ENCODE data around the gene GPRC5C. TPM values are rescaled to one million over a fixed set of nuclear protein-coding genes. Genes with fewer than 3 reads are reported as not detected.

Gene GPRC5C
- total RNA-seq, 4 donors from 2014 or later, result 41.6 to 96.4 (median 55.1) TPM

- no peaks in the 10 kb centered on the region for H3K27me3 ChIP-seq
- no peak overlapping the region for H3K4me3 ChIP-seq
- no peak for DNase-seq (ENCODE audit: low spot score in 2 of 2)
- no peaks in the 10 kb centered on the region for H3K36me3 ChIP-seq
- no peaks in the 10 kb centered on the region for H3K4me1 ChIP-seq
- no peaks in the 10 kb centered on the region for H3K9me3 ChIP-seq
- TF ChIP-seq POLR2A (IDR thresholded peaks at IDR 0.05), result no peak
- no peak overlapping the region for H3K27ac ChIP-seq
- WGBS, 2 donors, result 70 to 75% methylated on average over 7 of the region's 7 CpGs
Observed at GRCh38 chr17:74413491-74413890, 18.4 kb upstream of the GPRC5C start.

DNA sequence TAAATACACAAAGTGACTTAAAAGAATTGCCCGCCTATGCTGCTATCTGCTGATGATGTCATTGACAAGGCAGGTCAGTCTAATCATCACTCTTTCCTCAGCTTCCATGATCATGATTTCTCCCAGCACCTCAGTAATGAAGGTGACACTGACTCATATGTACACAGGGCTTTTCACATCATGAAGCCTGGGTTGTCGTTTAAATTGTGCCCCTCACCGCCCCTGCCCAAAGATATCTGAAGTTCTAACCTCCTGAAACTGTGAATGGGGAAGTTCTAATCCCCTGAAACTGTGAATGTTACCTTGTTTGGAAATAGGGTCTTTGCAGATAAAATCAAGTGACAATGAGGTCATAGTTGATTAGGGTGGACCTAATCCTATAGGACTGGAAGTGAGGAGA, 17.4 kb upstream of the GPRC5C start:
- Histone ChIP-seq H3K27ac (no peak overlapping the region), H3K4me3 (no peak overlapping the region), H3K9me3 (no peaks in the 10 kb centered on the region), H3K27me3 (no peaks in the 10 kb centered on the region), H3K4me1 (no peaks in the 10 kb centered on the region), H3K36me3 (no peaks in the 10 kb centered on the region)
- TF ChIP-seq POLR2A (IDR thresholded peaks at IDR 0.05), result no peak
- TF ChIP-seq EP300 (IDR thresholded peaks at IDR 0.05), result no peak
- TF ChIP-seq, protein P1, sequence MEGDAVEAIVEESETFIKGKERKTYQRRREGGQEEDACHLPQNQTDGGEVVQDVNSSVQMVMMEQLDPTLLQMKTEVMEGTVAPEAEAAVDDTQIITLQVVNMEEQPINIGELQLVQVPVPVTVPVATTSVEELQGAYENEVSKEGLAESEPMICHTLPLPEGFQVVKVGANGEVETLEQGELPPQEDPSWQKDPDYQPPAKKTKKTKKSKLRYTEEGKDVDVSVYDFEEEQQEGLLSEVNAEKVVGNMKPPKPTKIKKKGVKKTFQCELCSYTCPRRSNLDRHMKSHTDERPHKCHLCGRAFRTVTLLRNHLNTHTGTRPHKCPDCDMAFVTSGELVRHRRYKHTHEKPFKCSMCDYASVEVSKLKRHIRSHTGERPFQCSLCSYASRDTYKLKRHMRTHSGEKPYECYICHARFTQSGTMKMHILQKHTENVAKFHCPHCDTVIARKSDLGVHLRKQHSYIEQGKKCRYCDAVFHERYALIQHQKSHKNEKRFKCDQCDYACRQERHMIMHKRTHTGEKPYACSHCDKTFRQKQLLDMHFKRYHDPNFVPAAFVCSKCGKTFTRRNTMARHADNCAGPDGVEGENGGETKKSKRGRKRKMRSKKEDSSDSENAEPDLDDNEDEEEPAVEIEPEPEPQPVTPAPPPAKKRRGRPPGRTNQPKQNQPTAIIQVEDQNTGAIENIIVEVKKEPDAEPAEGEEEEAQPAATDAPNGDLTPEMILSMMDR (IDR thresholded peaks at IDR 0.05), result no peak
- DNase-seq (ENCODE audit: low spot score in 2 of 2), result no peak
- 93 to 94% methylated on average over 3 of the region's 3 CpGs for WGBS, 2 donors

DNA sequence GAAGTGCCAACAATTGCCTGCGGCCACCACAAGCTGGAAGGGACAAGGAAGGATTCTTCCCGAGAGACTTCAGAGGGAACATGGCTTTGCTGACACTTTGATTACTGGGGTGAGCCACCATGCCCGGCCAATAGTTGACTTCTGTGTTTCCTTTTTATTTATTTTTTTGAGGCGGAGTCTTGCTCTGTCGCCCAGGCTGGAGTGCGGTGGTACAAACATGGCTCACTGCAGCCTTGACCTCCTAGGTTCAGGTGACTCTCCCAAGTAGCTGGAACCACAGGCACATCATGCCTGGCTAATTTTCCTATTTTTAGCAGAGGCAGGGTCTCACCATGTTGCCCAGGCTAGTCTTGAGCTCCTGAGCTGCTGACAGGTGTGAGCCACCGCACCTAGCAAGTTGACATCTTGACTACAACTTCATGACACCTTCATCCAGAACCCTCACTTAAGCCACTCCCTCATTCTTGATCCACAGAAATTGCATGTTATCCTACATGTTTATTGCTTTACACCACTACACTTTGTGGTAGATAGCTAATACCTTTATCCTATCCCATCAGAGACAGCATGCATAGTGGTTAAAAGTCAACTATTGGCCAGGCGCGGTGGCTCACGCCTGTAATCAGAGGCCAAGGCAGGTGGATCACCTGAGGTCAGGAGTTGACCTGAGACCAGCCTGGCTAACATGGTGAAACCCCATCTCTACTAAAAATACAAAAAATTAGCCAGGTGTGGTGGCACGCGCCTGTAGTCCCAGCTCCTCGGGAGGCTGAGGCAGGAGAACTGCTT, 16.1 kb upstream of the GPRC5C start:
- 90% methylated on average over 13 of the region's 13 CpGs for WGBS, 2 donors
- H3K4me1 ChIP-seq, result no peaks in the 10 kb centered on the region
- no peaks in the 10 kb centered on the region for H3K36me3 ChIP-seq
- TF ChIP-seq EP300 (IDR thresholded peaks at IDR 0.05), result no peak
- TF ChIP-seq, protein P1 (IDR thresholded peaks at IDR 0.05), result no peak
- no peak for TF ChIP-seq POLR2A (IDR thresholded peaks at IDR 0.05)
- H3K27me3 ChIP-seq, result no peaks in the 10 kb centered on the region
- no peak overlapping the region for H3K4me3 ChIP-seq
- no peak overlapping the region for H3K27ac ChIP-seq
- H3K9me3 ChIP-seq, result no peaks in the 10 kb centered on the region
- DNase-seq (ENCODE audit: low spot score in 2 of 2), result no peak

- H3K9me3 ChIP-seq, result no peaks in the 10 kb centered on the region
- H3K4me1 ChIP-seq, result no peaks in the 10 kb centered on the region
- TF ChIP-seq, protein P1 (IDR thresholded peaks at IDR 0.05), result no peak
- TF ChIP-seq EP300 (IDR thresholded peaks at IDR 0.05) (no peak), POLR2A (IDR thresholded peaks at IDR 0.05) (no peak)
- DNase-seq (ENCODE audit: low spot score in 2 of 2), result no peak
- 67 to 69% methylated on average over 12 of the region's 12 CpGs for WGBS, 2 donors
- no peaks in the 10 kb centered on the region for H3K36me3 ChIP-seq
- H3K4me3 ChIP-seq, result no peak overlapping the region
- peaks cover 0 to 6% of the 10 kb centered on the region in 2 donors for H3K27me3 ChIP-seq
- peak overlapping the region in 1 of 4 donors; percentile 30 for H3K27ac ChIP-seq
Observed at GRCh38 chr17:74417178-74418045, 14.5 kb upstream of the GPRC5C start.

- Histone ChIP-seq H3K27me3 (peaks cover 0 to 6% of the 10 kb centered on the region in 2 donors), H3K4me1 (no peaks in the 10 kb centered on the region), H3K36me3 (no peaks in the 10 kb centered on the region), H3K4me3 (no peak overlapping the region), H3K27ac (no peak overlapping the region), H3K9me3 (no peaks in the 10 kb centered on the region)
- WGBS, 2 donors, result 85 to 87% methylated on average over 10 of the region's 10 CpGs
- TF ChIP-seq POLR2A (IDR thresholded peaks at IDR 0.05) (no peak), EP300 (IDR thresholded peaks at IDR 0.05) (no peak)
- TF ChIP-seq, protein P1 (IDR thresholded peaks at IDR 0.05), result no peak
- no peak for DNase-seq (ENCODE audit: low spot score in 2 of 2)
Observed at GRCh38 chr17:74419928-74420411, 11.9 kb upstream of the GPRC5C start.
